SIG-M5 treated with dmso at 0.1 percent for 504 hours (cell line): ENCODE results near the gene KCND3.

Experiments
- DNase-seq: peaks from one replicate; lab custom pipeline; 2025; ENCODE audit not compliant: unreplicated experiment; lab: John Stamatoyannopoulos, UW

The KCND3 gene

GRCh38 chr1:111961016-111961415 is 28.5 kb downstream of the KCND3 start:
- no peak for DNase-seq

- DNase-seq, result peak; percentile 26
Measured at GRCh38 chr1:111959436-111959835, 30.0 kb downstream of the KCND3 start.

- no peak for DNase-seq
Measured at GRCh38 chr1:111958851-111959250, 30.6 kb downstream of the KCND3 start.

GRCh38 chr1:111958075-111958474 is 31.4 kb downstream of the KCND3 start:
- no peak for DNase-seq

- DNase-seq, result no peak
Measured at GRCh38 chr1:111956155-111956771, 33.2 kb downstream of the KCND3 start.

GRCh38 chr1:111955755-111956154 is 33.7 kb downstream of the KCND3 start:
- no peak for DNase-seq

GRCh38 chr1:111953797-111954196 is 35.7 kb downstream of the KCND3 start:
- no peak for DNase-seq

GRCh38 chr1:111952125-111952657 is 37.3 kb downstream of the KCND3 start:
- no peak for DNase-seq

GRCh38 chr1:111948209-111949171 is 41.0 kb downstream of the KCND3 start:
- DNase-seq, result no peak

GRCh38 chr1:111943846-111944749 is 45.4 kb downstream of the KCND3 start:
- no peak for DNase-seq

- DNase-seq, result no peak
Measured at GRCh38 chr1:111943066-111943465, 46.4 kb downstream of the KCND3 start.

GRCh38 chr1:111938536-111938935 is 50.9 kb downstream of the KCND3 start:
- DNase-seq, result no peak

- DNase-seq, result no peak
Measured at GRCh38 chr1:111938123-111938522, 51.3 kb downstream of the KCND3 start.

GRCh38 chr1:111937147-111937725 is 52.2 kb downstream of the KCND3 start:
- DNase-seq, result no peak

GRCh38 chr1:111934106-111934852 is 55.2 kb downstream of the KCND3 start:
- no peak for DNase-seq

- DNase-seq, result no peak
Measured at GRCh38 chr1:111930356-111930755, 59.1 kb downstream of the KCND3 start.

- DNase-seq, result no peak
Measured at GRCh38 chr1:111928531-111928930, 60.9 kb downstream of the KCND3 start.

GRCh38 chr1:111927652-111928051 is 61.8 kb downstream of the KCND3 start:
- DNase-seq, result no peak

- peak; percentile 8 for DNase-seq
Measured at GRCh38 chr1:111924786-111925185, 64.7 kb downstream of the KCND3 start.

GRCh38 chr1:111923766-111924165 is 65.7 kb downstream of the KCND3 start:
- no peak for DNase-seq
